KOPT-K1 (cell line): ENCODE results near the gene CYP11A1.

Experiments used
- H3K27ac ChIP-seq: fragments of 200-600 bp; sonication (generic); 2 replicates; pipeline ENCODE4 v1.5.1; 2016; ENCODE audit warnings: antibody characterized with exemption, mild to moderate bottlenecking, low read depth, low read length; ENCODE audit not compliant: poor library complexity, severe bottlenecking
- H3K36me3 ChIP-seq: fragments of 200-600 bp; sonication (generic); 2 replicates; pipeline ENCODE4 v1.5.1; 2017; ENCODE audit warnings: antibody characterized with exemption, mild to moderate bottlenecking, low read length, moderate library complexity; ENCODE audit not compliant: insufficient read depth
- H3K9me3 ChIP-seq: fragments of 200-600 bp; sonication (generic); 2 replicates; pipeline ENCODE4 v1.5.1; 2017; ENCODE audit warnings: antibody characterized with exemption, low read length, mild to moderate bottlenecking; ENCODE audit not compliant: insufficient read depth, poor library complexity, severe bottlenecking

The CYP11A1 gene

DNA sequence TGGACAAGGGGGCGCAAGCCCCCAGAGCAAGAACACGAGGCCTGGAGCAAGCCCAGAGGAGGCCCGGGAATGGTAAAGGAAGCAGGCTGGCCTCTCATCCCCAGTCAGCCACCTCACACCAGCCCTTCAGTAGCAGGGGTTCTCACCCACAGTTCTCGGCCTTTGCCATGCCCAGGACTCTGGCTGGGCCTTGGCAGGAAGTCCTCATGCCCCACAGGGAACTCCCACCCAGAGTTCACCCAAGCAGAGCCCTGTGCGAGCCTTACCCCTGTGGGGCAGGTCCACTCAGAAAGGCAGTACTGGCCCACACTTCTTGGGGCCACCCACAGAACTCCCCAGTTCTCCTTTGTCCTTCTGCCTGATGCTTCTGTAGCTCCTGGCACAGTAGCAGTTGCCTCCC lies 30.3 kb downstream of the CYP11A1 start:
- H3K36me3 ChIP-seq: no peaks in the 10 kb centered on the region
- no peak overlapping the region for H3K27ac ChIP-seq
- H3K9me3 ChIP-seq: peaks cover 7% of the 10 kb centered on the region

DNA sequence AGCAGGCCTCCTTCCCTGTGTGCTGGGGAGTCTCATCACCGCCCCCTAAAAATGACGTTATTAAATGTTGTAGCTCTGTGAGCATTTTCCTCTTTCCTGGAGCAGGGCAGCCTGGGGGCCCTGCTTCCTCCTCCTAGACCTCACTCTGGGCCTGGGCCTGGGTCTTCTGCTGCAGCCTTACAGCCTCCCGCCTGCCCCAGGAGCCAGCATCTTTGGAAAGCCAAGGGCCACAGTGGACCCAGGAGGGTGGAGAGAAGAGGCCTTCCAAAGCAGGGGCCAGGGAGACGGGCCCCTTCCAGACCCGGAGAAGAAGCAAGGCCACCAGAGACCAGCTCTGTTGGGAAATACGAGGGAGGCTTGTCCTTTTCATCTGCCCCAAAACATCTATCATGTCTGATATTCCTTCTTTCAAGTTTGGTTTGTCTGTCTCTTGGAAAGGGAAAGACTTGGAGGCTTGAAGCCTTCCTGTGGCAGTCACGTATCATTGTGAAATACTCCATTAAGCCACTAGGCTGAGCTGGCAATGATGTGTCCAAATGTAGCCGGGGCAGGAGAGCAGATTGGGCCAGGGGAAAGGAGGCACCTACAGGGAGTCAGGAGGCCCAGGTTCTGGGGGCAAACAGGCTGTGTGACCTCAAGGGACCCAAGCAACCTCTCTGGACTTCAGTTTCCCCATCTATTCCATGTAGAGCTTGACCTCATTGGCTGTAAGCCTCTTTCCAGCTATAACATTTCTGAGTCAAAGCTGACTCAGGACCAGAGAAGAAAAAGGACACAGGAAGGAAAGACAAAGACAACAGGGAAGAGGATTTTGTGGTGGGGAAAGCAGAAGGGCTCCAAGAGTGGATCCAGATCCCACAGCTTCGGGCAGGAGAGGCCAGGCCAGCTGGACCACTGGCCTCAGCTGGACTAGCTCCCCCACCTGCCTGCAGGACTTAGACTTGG lies 31.1 kb downstream of the CYP11A1 start:
- Histone ChIP-seq H3K27ac (no peak overlapping the region), H3K36me3 (no peaks in the 10 kb centered on the region), H3K9me3 (peaks cover 7% of the 10 kb centered on the region)

GRCh38 chr15:74335396-74335795 lies 32.0 kb downstream of the CYP11A1 start:
- Histone ChIP-seq H3K9me3 (peaks cover 7% of the 10 kb centered on the region), H3K36me3 (no peaks in the 10 kb centered on the region), H3K27ac (no peak overlapping the region)

DNA sequence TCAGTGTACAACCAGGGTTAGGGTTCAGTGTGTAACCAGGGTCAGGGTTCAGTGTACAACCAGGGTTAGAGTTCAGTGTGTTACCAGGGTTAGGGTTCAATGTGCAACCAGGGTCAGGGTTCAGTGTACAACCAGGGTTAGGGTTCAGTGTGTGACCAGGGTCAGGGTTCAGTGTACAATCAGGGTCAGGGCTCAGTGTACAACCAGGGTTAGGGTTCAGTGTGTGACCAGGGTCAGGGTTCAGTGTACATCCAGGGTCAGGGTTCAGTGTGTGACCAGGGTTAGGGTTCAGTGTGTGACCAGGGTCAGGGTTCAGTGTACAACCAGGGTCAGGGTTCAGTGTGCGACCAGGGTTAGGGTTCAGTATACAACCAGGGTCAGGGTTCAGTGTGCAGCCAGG lies 33.3 kb downstream of the CYP11A1 start:
- H3K27ac ChIP-seq: no peak overlapping the region
- peaks cover 7% of the 10 kb centered on the region for H3K9me3 ChIP-seq
- H3K36me3 ChIP-seq: no peaks in the 10 kb centered on the region

DNA sequence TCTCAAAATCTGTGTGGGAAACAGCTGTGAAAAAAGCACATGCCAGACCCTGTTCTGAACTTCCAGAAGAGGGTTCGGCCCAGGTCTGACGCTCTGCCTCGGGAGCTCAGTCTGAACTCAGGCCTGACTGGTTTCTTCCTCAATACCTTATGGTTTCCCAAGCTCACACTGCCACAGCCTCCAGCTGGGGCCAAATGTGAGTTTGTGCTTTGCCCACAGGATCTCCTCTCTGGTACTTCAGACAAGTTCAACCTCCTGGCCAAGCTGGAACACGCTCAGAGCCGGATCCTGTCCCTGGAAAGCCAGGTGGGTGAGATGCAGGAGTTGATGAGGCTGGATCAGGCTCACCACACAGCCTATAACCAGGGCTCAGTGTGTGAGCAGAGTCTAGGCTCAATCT lies 33.8 kb downstream of the CYP11A1 start:
- H3K36me3 ChIP-seq: no peaks in the 10 kb centered on the region
- peaks cover 7% of the 10 kb centered on the region for H3K9me3 ChIP-seq
- H3K27ac ChIP-seq: no peak overlapping the region

DNA sequence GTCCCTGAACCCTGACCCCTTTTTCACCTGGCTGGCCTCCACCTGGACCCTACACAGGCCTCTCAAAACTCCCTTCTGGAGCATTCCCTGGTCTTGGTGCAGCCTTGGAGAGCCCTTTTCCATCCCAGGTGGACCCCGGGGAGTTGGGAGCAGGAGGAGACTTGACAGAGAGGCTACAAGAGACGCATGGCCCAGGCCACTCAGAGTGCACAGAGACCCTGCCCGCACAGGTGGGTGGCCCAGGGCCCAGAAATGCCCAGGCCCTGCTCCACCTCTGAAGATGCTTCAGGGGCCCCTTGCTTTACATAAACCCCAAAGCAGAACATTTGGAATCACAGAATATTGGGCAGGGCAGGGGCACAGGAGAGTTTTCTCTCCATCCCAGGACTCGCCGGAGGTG lies 34.4 kb downstream of the CYP11A1 start:
- Histone ChIP-seq H3K9me3 (peaks cover 7% of the 10 kb centered on the region), H3K27ac (no peak overlapping the region), H3K36me3 (no peaks in the 10 kb centered on the region)

- H3K9me3 ChIP-seq: peaks cover 7% of the 10 kb centered on the region
- no peaks in the 10 kb centered on the region for H3K36me3 ChIP-seq
- H3K27ac ChIP-seq: no peak overlapping the region
Measured at GRCh38 chr15:74332611-74333010, 34.8 kb downstream of the CYP11A1 start.

- Histone ChIP-seq H3K9me3 (peaks cover 7% of the 10 kb centered on the region), H3K36me3 (no peaks in the 10 kb centered on the region), H3K27ac (no peak overlapping the region)
Measured at GRCh38 chr15:74332011-74332410, 35.4 kb downstream of the CYP11A1 start.

GRCh38 chr15:74330861-74331408 lies 36.5 kb downstream of the CYP11A1 start:
- Histone ChIP-seq H3K36me3 (no peaks in the 10 kb centered on the region), H3K9me3 (peaks cover 7% of the 10 kb centered on the region), H3K27ac (no peak overlapping the region)

GRCh38 chr15:74328331-74329056 lies 39.0 kb downstream of the CYP11A1 start:
- no peaks in the 10 kb centered on the region for H3K9me3 ChIP-seq
- peak overlapping the region; percentile 54 for H3K27ac ChIP-seq
- no peaks in the 10 kb centered on the region for H3K36me3 ChIP-seq

GRCh38 chr15:74327756-74328155 lies 39.7 kb downstream of the CYP11A1 start:
- H3K9me3 ChIP-seq: no peaks in the 10 kb centered on the region
- peak overlapping the region; percentile 54 for H3K27ac ChIP-seq
- no peaks in the 10 kb centered on the region for H3K36me3 ChIP-seq

DNA sequence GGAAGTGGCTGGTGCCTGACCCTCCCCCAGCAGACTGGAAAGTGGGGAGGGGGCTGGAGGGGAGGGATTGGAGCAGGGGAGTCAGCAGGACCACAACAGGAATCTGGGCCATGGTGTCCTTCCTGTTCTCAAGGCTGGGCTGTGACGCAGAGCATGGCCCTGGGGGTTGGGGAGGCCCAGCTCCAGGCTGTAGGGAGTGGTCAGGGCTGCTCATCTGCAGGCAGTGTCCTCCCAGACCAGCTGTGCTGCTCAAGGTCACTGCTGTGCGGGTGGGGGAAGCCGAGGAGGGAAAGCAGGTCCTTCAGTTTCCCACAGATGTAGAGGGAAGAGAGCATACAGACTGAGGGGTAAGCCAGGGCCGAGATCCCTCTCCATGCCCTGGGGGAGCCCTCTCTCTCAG lies 40.7 kb downstream of the CYP11A1 start:
- H3K27ac ChIP-seq: no peak overlapping the region
- no peaks in the 10 kb centered on the region for H3K9me3 ChIP-seq
- H3K36me3 ChIP-seq: no peaks in the 10 kb centered on the region

DNA sequence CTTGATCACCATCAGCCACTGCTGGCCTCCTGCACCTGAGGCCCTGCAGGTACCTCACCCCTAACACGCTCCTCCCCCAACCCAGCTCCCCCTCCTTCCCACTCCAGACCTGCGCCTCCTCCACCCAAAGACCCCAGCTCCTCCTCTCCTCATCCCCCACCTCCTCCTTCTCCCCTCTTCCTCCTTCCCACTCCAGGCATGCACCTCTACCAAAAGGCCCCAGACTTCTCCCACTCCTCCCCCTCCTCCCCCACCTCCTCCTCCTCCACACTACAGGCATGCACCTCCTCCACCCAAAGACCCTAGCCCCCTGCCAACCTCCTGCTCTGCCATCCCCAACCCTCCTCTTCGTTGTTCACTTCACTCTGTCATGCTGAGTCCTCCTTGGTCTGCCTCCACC lies 42.7 kb downstream of the CYP11A1 start:
- H3K36me3 ChIP-seq: no peaks in the 10 kb centered on the region
- no peak overlapping the region for H3K27ac ChIP-seq
- H3K9me3 ChIP-seq: no peaks in the 10 kb centered on the region

DNA sequence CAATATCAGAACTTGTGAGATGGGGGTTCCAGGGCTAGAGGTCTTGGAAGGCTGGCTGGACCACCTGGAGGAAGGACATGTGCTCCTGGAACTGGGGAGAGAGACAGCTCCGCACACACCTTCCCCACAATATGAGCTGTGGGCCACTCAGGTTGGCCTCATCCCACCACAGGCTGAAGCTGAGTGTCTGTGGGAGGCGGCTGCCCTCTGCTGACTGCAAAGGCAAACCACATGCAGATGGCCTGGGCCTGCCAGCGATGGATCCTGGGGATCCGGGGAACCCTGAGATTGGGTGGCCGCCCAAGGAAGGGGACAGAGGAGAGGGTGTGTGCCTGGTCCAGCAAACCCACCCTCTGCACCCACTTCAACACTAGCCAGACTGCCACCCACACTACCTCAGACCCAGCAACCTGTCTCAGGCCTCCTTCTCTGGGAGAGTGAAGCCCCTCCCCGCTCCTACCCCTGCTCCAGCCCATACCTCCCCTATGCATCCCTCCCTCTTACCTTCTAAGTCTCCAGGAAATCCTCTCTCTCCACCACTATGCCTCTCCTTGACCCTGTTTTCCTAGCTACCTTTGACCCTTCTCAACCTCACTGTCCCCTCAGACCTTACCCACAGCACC lies 44.8 kb downstream of the CYP11A1 start:
- Histone ChIP-seq H3K36me3 (no peaks in the 10 kb centered on the region), H3K27ac (no peak overlapping the region), H3K9me3 (no peaks in the 10 kb centered on the region)
